IPS-20b (cell line): ENCODE results near the gene INKA1.

Experiments
- H3K27ac ChIP-seq: one replicate; pipeline ENCODE4 v1.5.1; 2013; ENCODE audit warnings: low read length
- H3K27me3 ChIP-seq: 2 replicates; pipeline ENCODE4 v1.6.1; 2013; ENCODE audit warnings: mild to moderate bottlenecking, low read length, inconsistent platforms; ENCODE audit not compliant: insufficient read depth
- H3K36me3 ChIP-seq: 2 replicates; pipeline ENCODE4 v1.6.1; 2013; ENCODE audit warnings: low read depth, mild to moderate bottlenecking, inconsistent platforms, low read length, moderate library complexity; ENCODE audit not compliant: insufficient read depth
- H3K4me1 ChIP-seq: 2 replicates; pipeline ENCODE4 v1.6.1; 2013; ENCODE audit warnings: mild to moderate bottlenecking, control low read depth, inconsistent platforms, low read length, moderate library complexity; ENCODE audit not compliant: insufficient read depth
- H3K4me3 ChIP-seq: 2 replicates; pipeline ENCODE4 v1.5.1; 2013; ENCODE audit warnings: mild to moderate bottlenecking, low read length, inconsistent platforms
- H3K9ac ChIP-seq: 2 replicates; pipeline ENCODE4 v1.6.1; 2013; ENCODE audit warnings: low read depth, mild to moderate bottlenecking, inconsistent platforms, low read length, moderate library complexity
- H3K9me3 ChIP-seq: 2 replicates; pipeline ENCODE4 v1.6.1; 2013; ENCODE audit warnings: mild to moderate bottlenecking, low read depth, low read length, inconsistent platforms; ENCODE audit not compliant: insufficient read depth

The INKA1 gene

GRCh38 chr3:49788056-49788455 is 15.0 kb upstream of the INKA1 start:
- Histone ChIP-seq H3K9me3 (no peaks in the 10 kb centered on the region), H3K27ac (no peak overlapping the region), H3K9ac (no peak overlapping the region), H3K4me1 (peaks cover 3% of the 10 kb centered on the region), H3K36me3 (peaks cover 9% of the 10 kb centered on the region; the same call in 1 of the 2 replicates), H3K4me3 (no peak overlapping the region), H3K27me3 (no peaks in the 10 kb centered on the region)

DNA sequence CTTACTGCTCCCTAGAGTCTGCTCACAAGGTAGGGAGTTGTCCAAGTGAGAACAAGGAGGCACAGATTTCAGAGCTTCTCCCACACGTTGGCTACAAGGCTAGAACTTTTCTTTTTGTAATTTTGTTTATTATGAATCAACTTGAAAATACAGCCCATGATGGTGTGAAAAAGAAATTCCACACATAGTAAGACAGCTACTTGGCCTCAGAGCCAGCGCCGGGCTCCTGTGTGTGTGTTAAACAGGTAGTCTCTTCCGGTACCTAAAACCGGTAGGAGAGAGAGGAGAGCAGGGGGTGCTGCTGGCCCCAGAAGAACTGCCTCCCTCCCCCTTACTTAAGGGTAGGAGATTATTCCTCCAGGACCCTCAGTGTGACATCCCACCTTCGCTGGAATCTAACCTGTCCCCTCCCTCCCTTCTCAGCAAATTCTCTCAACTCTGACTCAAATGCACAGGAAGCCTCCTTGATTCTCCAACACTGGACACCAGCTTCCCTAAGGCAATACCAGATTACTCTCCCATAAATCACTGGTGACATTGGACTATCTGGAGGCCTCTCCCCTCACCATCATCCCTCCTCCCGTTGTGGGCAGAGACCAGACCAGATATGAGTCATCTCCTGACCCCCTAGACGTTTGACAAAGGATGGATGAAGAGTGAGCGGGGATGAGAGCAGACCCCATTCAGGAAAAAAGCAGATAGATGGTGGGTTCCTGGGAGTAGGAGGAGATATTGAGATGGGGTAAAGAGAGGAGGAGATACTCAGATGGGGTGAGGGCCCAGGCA is 12.2 kb upstream of the INKA1 start:
- Histone ChIP-seq H3K9ac (no peak overlapping the region), H3K27me3 (no peaks in the 10 kb centered on the region), H3K27ac (no peak overlapping the region), H3K36me3 (no peaks in the 10 kb centered on the region), H3K4me3 (no peak overlapping the region), H3K9me3 (no peaks in the 10 kb centered on the region), H3K4me1 (no peaks in the 10 kb centered on the region)

DNA sequence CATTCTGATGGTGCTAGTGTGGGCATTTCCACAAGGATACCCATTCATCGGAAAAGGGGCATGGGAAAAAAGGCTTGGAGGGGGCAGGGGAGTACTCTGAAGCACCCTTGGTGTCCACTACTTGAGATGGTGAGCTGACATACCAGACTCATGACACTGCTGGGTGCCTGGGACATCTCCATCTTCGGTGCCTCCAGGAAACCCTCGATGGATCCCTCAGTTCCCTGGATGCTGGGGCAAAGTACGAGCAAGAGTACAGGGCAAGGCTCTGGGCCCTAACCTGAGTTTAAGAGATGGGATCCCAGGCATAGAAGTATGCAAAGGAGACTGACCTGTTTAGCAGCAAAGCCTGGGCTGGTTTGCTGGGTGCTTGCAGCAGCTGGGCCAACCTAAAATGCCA is 11.5 kb upstream of the INKA1 start:
- Histone ChIP-seq H3K9me3 (no peaks in the 10 kb centered on the region), H3K4me3 (no peak overlapping the region), H3K4me1 (no peaks in the 10 kb centered on the region), H3K27ac (no peak overlapping the region), H3K36me3 (no peaks in the 10 kb centered on the region), H3K27me3 (no peaks in the 10 kb centered on the region), H3K9ac (no peak overlapping the region)

DNA sequence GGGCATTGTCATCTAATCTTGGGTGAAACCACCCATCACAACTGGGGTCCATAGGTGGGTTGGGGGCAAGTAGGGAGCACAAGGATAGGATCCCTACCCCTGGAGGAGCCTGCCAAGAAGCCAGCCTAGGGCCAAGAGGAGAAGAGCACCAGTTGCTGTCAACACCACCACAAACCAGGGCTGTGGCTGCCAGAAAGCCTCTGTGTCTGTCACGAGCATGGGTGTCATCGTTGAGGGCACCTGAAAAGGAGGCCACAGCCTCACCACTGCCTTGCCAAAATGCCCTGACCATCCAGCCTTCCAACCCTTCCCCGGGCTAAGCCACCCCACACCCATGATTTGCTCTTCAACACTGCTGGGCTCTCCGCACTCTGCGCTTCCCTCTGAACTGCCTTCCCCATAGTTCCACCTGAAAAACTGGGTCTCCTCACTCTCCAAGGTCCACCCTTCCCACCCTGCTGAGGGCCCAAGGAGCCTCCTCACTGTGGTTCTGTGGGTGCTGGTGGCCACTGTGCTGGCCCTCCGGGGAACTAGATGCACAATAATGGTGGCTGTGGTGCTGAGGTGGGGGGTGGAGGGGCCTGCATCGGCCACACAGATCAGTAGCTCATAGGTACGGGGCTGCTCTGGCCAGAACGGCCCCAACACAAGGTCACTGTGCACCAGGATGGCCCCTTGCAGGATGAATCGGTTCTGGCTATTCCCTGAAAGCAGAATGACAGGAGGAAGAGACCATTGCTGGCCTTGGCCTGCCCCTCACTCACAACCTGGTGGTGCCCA is 10.5 kb upstream of the INKA1 start:
- Histone ChIP-seq H3K9ac (no peak overlapping the region), H3K27me3 (no peaks in the 10 kb centered on the region), H3K9me3 (no peaks in the 10 kb centered on the region), H3K4me3 (no peak overlapping the region), H3K4me1 (no peaks in the 10 kb centered on the region), H3K27ac (no peak overlapping the region), H3K36me3 (no peaks in the 10 kb centered on the region)

GRCh38 chr3:49793486-49794085 is 9.5 kb upstream of the INKA1 start:
- no peaks in the 10 kb centered on the region for H3K9me3 ChIP-seq
- no peak overlapping the region for H3K9ac ChIP-seq

GRCh38 chr3:49794431-49794830 is 8.6 kb upstream of the INKA1 start:
- Histone ChIP-seq H3K36me3 (no peaks in the 10 kb centered on the region), H3K4me3 (no peak overlapping the region), H3K9me3 (no peaks in the 10 kb centered on the region), H3K4me1 (no peaks in the 10 kb centered on the region), H3K27ac (no peak overlapping the region), H3K9ac (no peak overlapping the region), H3K27me3 (0 out of 2 replicates have a peak, but pooled peaks cover 3% of the 10 kb centered on the region)

More at GRCh38 chr3:49793486-49794085, 9.5 kb upstream of the INKA1 start:
- no peaks in the 10 kb centered on the region for H3K36me3 ChIP-seq
- H3K4me1 ChIP-seq, result no peaks in the 10 kb centered on the region
- H3K27ac ChIP-seq, result no peak overlapping the region
- H3K4me3 ChIP-seq, result no peak overlapping the region
- no peaks in the 10 kb centered on the region for H3K27me3 ChIP-seq

DNA sequence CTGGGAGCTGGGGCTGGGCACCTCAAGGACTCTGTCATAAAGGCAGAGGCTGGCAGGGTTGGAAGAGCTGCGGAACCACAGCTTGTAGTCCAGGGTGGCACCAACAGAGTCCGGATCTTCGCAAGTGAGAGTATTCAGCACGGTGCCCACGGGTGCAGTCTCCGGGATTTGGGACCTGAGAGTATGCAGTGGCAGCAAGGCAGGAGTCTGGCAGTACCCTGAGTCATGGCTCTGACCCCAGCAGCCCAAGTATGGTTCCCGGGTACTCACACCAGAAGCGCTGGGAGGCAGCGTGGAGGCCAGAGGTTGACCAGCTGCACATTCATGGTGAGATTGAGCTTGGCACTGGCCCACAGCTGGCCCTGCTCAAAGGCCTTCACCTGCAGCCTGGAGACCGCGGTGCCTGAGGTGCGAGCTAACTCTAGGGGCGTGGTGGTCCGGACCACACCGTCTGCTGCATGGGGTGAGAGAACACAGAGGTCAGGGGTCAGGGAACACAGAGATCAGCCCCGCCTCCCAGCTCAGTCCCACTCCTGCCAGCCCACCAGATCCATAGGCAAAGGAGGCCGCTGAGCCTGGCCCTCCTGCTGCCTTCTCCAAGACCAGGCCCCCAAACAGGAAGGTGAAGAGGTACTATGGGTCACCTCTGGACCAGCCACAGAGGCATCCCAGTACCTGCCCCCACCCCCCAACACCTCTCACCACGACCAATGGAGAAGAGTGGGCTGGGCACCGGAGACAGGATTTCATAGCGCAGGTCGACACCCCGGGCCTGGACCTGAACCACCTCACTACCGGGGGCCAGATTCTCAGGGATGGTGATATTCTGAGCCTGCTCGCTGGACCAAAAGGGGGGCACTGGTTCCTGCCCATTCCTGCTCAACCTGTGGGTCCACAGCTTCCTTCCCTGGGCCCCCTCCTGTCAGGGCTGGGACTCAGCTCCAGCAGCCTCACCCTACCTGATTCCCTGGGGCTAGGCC is 7.8 kb upstream of the INKA1 start:
- H3K9ac ChIP-seq, result no peak overlapping the region
- no peaks in the 10 kb centered on the region for H3K9me3 ChIP-seq
- no peak overlapping the region for H3K27ac ChIP-seq
- H3K36me3 ChIP-seq, result no peaks in the 10 kb centered on the region
- peaks cover 11% of the 10 kb centered on the region; the same call in 1 of the 2 replicates for H3K27me3 ChIP-seq
- H3K4me1 ChIP-seq, result no peaks in the 10 kb centered on the region
- H3K4me3 ChIP-seq, result no peak overlapping the region

GRCh38 chr3:49799105-49799504 is 4.0 kb upstream of the INKA1 start:
- Histone ChIP-seq H3K9me3 (no peaks in the 10 kb centered on the region), H3K27me3 (peaks cover 42% of the 10 kb centered on the region), H3K9ac (no peak overlapping the region), H3K27ac (no peak overlapping the region), H3K4me1 (no peaks in the 10 kb centered on the region), H3K4me3 (no peak overlapping the region), H3K36me3 (no peaks in the 10 kb centered on the region)

- no peaks in the 10 kb centered on the region for H3K4me1 ChIP-seq
- no peak within 1 kb of the TSS for H3K27ac ChIP-seq
- peaks cover 48% of the 10 kb centered on the region for H3K27me3 ChIP-seq
- H3K36me3 ChIP-seq, result no peaks in the 10 kb centered on the region
- H3K4me3 ChIP-seq, result no peak within 1 kb of the TSS
- H3K9ac ChIP-seq, result no peak within 1 kb of the TSS
- H3K9me3 ChIP-seq, result no peaks in the 10 kb centered on the region
Measured at GRCh38 chr3:49799761-49800160, 3.3 kb upstream of the INKA1 start, which contains the start of gene CDHR4. Gene CDHR4, minus strand, starts transcription at chr3:49799873. Its CDS starts 61 bp downstream, at chr3:49799812.

DNA sequence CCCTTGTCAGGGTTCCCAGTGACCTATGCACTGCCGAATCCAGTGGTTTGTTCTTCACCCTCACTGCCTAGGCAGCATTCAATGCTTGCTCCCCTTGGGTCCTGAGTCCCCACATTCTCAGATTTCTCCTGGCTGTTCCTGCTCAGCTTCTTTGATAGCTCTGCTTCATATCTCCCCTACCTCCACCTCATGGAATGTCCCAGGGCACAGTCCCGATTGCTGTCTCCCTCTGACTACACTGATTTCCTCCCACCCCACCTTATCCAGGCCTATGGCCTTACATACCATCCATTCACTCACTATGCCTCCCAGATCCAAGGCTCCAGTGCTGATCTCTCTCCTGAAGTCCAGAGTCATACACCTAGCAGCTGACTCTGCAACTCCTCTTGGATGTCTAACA is 1.9 kb upstream of the INKA1 start:
- Histone ChIP-seq H3K36me3 (no peaks in the 10 kb centered on the region), H3K27ac (no peak overlapping the region), H3K4me3 (no peak overlapping the region), H3K4me1 (no peaks in the 10 kb centered on the region), H3K9ac (no peak overlapping the region), H3K27me3 (peaks cover 57% of the 10 kb centered on the region), H3K9me3 (no peaks in the 10 kb centered on the region)
